Fibroblast of the aortic adventitia (primary cell): ENCODE measurements around the gene TTC6. TPM values are rescaled to one million over a fixed set of nuclear protein-coding genes. Genes with fewer than 3 reads are reported as not detected.

Experiments
- DNase-seq: peaks from one replicate; pipeline ENCODE4 v3.0.0-alpha.2; 2010; ENCODE audit warnings: low read depth
- H3K4me3 ChIP-seq: 2 replicates; pipeline ENCODE4 v1.5.1; 2011; ENCODE audit warnings: low read depth, mild to moderate bottlenecking, control low read depth, low read length, moderate library complexity
- CTCF ChIP-seq: IDR thresholded peaks from 2 replicates; pipeline ENCODE4 v1.5.1; 2011; ENCODE audit warnings: mild to moderate bottlenecking, low read length, control low read depth, inconsistent platforms; ENCODE audit not compliant: insufficient read depth
- total RNA-seq: library from RNA; depleted of rRNA; stranded (reverse); fragments of >200 nt; gene quantifications from 2 replicates; pipeline ENCODE4 v1.2.3, GENCODE V29; 2012; ENCODE audit warnings: low replicate concordance

Gene TTC6
- total RNA-seq, 1 donor = 0.36 TPM

GRCh38 chr14:37643701-37644100 is 48.3 kb downstream of the TTC6 start:
- DNase-seq = no peak
- no peak overlapping the region for H3K4me3 ChIP-seq
- TF ChIP-seq CTCF = no peak

Other genes starting within 250 kb of the TTC6 start
- gene FOXA1, start 380 bp upstream of the TTC6 start, total RNA-seq = not detected in 2 replicates